ENCODE results near the gene PLA2G4D.

- no peak for TF ChIP-seq PPARA (CRISPR knock-in tag; IDR thresholded peaks at IDR 0.05; ENCODE audit: borderline replicate concordance)
- TF ChIP-seq POU6F1 (CRISPR knock-in tag; IDR thresholded peaks at IDR 0.05; ENCODE audit: borderline replicate concordance, low read depth): no peak
- TF ChIP-seq CSDC2 (CRISPR knock-in tag; IDR thresholded peaks at IDR 0.05): no peak
- no peak for TF ChIP-seq ISL1 (CRISPR knock-in tag; IDR thresholded peaks at IDR 0.05)
- no peak for TF ChIP-seq OSR1 (CRISPR knock-in tag; IDR thresholded peaks at IDR 0.05)
- no peak for TF ChIP-seq ESRRG (CRISPR knock-in tag; IDR thresholded peaks at IDR 0.05)
- TF ChIP-seq ZC3H10 (CRISPR knock-in tag; IDR thresholded peaks at IDR 0.05): no peak
- TF ChIP-seq, protein P1, sequence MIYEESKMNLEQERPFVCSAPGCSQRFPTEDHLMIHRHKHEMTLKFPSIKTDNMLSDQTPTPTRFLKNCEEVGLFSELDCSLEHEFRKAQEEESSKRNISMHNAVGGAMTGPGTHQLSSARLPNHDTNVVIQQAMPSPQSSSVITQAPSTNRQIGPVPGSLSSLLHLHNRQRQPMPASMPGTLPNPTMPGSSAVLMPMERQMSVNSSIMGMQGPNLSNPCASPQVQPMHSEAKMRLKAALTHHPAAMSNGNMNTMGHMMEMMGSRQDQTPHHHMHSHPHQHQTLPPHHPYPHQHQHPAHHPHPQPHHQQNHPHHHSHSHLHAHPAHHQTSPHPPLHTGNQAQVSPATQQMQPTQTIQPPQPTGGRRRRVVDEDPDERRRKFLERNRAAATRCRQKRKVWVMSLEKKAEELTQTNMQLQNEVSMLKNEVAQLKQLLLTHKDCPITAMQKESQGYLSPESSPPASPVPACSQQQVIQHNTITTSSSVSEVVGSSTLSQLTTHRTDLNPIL (CRISPR knock-in tag; IDR thresholded peaks at IDR 0.05; ENCODE audit: low read depth): no peak
- TF ChIP-seq ZNF565 (CRISPR knock-in tag; conservative IDR thresholded peaks at IDR 0.05; ENCODE audit: low read depth): no peak
- no peak for TF ChIP-seq ZFP30 (CRISPR knock-in tag; IDR thresholded peaks at IDR 0.05)
- TF ChIP-seq SNAI2 (CRISPR knock-in tag; IDR thresholded peaks at IDR 0.05): no peak
- TF ChIP-seq CSRNP3 (CRISPR knock-in tag; IDR thresholded peaks at IDR 0.05): no peak
- no peak for TF ChIP-seq ZFP3 (CRISPR knock-in tag; IDR thresholded peaks at IDR 0.05)
- TF ChIP-seq ZNF8 (CRISPR knock-in tag; IDR thresholded peaks at IDR 0.05): no peak
Observed at GRCh38 chr15:42110367-42110766, 16.0 kb upstream of the PLA2G4D start.
